ENCODE data around the gene B3GALT6.

DNA sequence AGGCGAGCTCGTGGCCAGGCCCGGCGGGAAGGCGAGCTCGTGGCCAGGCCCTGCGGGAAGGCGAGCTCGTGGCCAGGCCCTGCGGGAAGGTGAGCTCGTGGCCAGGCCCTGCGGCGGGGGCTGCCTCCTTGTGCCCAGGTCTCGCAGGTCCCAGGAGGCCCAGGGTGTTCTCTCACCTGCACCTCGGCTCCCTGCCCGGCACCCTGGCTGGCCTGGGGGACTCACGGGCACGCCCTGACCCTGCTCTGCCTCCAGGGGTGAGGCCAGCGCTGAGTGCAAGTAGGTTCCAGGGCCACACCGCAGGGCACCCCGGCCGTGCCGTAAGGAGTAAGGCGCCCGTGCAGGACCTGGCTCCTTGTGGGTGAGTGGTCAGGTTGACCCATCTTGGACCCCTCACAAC is 4.7 kb upstream of the B3GALT6 start:
- TF ChIP-seq, protein P1, sequence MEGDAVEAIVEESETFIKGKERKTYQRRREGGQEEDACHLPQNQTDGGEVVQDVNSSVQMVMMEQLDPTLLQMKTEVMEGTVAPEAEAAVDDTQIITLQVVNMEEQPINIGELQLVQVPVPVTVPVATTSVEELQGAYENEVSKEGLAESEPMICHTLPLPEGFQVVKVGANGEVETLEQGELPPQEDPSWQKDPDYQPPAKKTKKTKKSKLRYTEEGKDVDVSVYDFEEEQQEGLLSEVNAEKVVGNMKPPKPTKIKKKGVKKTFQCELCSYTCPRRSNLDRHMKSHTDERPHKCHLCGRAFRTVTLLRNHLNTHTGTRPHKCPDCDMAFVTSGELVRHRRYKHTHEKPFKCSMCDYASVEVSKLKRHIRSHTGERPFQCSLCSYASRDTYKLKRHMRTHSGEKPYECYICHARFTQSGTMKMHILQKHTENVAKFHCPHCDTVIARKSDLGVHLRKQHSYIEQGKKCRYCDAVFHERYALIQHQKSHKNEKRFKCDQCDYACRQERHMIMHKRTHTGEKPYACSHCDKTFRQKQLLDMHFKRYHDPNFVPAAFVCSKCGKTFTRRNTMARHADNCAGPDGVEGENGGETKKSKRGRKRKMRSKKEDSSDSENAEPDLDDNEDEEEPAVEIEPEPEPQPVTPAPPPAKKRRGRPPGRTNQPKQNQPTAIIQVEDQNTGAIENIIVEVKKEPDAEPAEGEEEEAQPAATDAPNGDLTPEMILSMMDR (IDR thresholded peaks at IDR 0.05), result no peak
- no peak for TF ChIP-seq EZH2 (IDR thresholded peaks at IDR 0.05)
